M059J (cell line): ENCODE measurements around the gene OR2V2. TPM values are rescaled to one million over a fixed set of nuclear protein-coding genes. Genes with fewer than 3 reads are reported as not detected.
"Not testable (repeated sequence)": the region's sequence is repeated elsewhere in the genome, so short reads cannot be mapped to it uniquely, and the experiment has no call there.

Source experiments
- DNase-seq: peaks from one replicate; pipeline ENCODE4 v3.0.0-alpha.2; 2012; ENCODE audit warnings: low read depth
- total RNA-seq: library from RNA; depleted of rRNA; stranded (reverse); fragments of >200 nt; shearing (Covaris generic); gene quantifications from 2 replicates; pipeline ENCODE4 v1.2.3, GENCODE V29; 2014; rRNA removed

The OR2V2 gene, protein sequence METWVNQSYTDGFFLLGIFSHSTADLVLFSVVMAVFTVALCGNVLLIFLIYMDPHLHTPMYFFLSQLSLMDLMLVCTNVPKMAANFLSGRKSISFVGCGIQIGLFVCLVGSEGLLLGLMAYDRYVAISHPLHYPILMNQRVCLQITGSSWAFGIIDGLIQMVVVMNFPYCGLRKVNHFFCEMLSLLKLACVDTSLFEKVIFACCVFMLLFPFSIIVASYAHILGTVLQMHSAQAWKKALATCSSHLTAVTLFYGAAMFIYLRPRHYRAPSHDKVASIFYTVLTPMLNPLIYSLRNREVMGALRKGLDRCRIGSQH
- total RNA-seq: not detected in 2 replicates

DNA sequence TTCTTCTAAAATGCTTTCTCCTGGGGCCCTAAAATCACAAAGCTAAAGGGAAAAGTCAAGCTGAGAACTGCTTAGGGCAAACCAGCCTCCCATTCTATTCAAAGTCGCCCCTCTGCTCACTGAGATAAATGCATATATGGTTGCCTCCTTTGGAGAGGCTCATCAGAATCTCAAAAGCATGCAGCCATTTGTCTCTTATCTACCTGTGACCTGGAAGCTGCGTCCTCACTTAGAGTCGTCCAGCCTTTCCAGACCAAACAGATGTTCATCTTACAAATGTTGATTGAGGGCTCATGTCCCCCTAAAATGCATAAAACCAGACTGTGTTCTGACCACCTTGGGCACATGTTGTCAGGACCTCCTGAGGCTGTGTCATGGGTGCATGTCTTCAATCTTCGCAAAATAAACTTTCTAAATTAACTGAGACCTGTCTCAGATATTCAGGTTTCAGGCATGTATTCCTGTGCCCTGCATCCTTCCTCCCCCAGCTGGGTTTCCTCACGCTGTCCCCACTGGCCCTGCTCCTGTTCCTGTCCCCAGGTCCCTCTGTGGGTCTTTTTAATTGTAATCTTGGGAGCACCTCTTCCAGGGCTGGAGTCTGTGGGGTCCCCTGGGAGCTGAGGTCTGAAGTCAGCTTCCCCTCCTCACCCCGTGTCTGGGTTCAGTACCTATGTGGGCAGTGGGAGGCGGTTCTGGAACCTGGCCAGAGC is at the start of gene OR2V2:
Gene OR2V2 (plus strand): TSS at position 660 of the 710 bp plus-strand sequence. CDS start 7,357 bp downstream, outside the sequence.
- not testable (repeated sequence) for DNase-seq

DNA sequence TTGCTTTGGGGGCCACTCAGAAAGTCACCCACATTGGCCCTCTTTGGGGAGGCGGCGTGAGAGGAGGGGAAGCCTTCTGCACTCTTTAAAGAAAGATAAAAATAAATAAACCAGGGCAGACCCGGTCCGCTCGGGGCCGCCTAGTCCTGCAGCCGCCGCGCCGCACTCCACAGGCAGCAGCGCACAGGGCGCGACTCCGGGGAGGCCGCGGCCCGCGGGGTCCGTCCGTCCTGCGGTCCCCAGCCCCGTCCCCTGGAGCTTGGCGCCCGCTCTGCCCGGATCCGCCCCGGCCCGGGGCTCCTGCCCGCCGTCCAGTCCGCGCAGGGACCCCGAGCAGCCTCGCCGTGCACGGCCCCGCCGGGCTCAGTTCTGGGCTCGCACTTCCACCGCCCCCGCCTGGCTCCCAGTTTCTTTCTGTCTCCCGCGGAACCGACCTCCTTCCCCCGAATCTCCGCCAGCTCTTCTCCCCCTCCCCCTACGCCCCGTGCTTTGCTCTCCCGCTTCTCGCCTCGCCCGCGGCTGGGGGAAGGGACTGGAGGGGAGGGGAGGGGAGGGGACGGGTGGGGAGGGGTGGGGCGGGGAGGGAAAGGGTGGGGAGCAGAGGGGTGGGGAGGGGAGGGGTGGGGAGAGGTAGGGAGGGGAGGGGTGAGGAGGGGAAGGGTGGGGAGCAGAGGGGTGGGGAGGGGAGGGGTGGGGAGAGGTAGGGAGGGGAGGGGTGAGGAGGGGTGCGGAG is 49.5 kb upstream of the OR2V2 start:
- DNase-seq: not testable (repeated sequence)

DNA sequence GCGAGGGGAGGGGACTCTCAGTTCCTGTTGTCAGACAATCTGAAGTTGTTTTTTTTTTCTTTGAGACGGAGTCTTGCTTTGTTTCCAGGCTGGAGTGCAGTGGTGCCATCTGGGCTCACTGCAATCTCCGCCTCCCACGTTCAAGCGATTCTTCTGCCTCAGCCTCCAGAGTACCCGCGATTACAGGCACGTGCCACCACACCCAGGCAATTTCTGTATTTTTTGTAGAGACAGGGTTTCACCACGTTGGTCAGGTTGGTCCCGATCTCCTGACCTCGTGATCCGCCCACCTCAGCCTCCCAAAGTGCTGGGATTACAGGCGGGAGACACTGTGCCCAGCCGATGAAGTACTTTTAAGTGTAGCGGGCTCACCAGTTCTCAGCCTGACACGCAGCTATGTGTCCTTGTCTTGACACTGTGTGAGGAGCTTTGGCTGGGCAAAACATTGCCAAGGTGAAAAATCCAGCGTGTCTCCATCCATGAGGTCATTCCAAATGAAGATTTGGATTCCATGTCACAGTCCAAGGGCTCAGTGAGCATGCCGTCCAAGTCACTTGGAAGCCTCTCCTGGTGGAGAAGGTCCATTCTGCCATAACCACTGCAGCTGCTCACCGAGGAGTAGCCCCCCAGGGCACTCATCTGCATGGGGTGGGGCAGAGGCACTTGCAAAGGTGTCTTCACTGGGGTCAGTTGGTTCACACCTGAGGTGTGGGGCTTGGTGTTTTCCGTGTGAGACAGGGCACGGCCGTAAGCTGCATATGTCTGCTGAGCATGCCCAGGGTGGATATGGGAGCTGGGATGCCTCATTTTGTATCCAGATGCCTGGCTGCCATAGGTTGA is 48.4 kb upstream of the OR2V2 start:
- no peak for DNase-seq

DNA sequence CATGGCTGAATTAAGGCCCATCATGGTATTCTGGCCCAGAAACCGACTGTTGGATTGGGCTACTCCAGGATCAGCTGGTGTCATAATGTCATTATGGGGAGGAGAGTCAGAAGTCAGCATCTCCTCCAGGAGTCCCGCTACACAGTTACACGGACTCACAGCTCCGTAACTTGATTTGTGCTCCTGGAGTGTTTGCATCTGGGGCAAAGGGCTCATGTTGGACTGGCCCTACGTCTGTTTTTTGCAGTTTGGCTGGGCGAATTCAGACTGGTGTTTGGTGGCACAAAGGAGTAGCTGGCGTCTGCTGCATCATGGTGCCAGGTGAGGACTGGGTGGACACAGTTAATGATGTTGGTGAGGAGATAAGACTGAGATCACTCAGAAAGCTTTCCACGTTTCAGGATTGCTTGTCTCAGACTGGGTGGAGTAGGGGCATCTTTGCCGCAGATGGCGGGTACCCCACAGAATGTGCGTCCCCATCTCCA is 47.7 kb upstream of the OR2V2 start:
- no peak for DNase-seq

DNA sequence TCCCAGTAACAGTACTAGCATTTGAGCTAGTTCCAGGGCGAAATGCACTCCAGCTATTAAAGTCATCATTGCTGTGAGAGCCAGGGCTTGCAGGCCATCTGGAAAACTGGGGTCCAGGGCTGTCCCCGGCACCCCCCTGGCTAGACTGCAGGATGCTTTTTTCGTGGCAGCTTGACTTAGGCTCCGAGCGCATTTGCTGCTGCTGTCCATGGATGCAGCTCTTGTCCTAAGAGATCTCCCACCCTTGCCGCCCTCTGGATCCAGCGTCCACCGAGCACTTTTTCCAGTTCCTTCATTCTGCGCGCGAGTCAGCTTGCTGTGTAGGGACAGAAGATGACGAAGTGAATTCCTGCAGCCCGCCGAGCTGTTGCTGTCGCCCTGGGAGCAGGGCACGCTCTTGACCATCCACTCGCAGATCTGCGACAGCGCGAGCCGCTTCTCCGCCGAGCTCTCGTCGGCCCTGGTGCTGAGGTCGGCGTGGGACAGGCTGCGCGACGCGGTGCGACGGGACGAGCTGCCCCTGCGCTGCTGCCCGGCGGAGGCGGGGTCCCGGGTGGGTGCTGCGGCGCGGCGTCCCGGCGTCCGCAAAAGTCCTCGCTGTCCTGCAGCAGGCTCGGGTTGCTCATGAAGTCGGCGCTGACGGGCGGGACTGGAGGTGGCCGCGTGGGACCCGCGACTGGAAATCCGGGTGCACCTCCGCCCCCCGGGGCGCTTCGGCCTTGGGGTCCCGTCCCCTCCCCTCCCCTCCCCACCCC is 47.1 kb upstream of the OR2V2 start:
- DNase-seq: no peak

DNA sequence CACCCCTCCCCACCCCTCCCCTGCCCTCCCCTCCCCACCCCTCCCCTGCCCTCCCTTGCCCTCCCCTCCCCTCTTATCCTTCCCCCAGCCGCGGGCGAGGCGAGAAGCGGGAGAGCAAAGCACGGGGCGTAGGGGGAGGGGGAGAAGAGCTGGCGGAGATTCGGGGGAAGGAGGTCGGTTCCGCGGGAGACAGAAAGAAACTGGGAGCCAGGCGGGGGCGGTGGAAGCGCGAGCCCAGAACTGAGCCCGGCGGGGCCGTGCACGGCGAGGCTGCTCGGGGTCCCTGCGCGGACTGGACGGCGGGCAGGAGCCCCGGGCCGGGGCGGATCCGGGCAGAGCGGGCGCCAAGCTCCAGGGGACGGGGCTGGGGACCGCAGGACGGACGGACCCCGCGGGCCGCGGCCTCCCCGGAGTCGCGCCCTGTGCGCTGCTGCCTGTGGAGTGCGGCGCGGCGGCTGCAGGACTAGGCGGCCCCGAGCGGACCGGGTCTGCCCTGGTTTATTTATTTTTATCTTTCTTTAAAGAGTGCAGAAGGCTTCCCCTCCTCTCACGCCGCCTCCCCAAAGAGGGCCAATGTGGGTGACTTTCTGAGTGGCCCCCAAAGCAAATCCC is 46.2 kb upstream of the OR2V2 start:
- DNase-seq: not testable (repeated sequence)

DNA sequence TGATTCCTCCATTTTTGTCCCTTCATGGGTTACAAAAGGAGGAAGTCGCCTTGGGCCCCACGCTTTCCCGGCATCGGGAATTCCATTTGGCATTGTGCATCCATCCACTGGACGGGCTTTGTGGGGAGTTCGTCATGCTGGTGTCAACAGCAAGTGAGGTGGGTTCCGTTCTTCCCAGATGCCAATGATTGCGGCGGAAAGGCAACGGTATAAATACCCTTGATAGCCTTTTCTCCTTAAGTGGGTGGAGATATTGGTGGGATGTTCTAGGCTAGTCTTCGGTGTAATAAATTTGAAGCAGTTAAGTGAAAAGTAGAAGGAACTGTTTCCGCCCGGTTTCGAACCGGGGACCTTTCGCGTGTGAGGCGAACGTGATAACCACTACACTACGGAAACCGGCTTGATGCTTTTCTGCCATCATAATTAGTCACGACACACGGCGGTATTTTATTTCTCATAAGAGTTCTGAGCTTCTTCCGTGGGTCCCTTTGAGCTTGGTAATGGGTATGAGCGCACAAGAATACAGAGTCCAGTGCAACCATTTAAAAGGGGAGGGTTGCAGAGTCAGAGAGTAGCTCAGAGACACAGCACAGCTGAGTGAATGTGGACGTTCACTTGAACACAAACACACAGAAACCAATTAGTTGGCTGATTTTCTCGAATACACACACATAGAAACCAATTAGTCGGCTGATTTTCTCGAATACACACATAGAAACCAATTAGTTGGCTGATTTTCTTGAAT is 45.3 kb upstream of the OR2V2 start:
- DNase-seq: not testable (repeated sequence)

DNA sequence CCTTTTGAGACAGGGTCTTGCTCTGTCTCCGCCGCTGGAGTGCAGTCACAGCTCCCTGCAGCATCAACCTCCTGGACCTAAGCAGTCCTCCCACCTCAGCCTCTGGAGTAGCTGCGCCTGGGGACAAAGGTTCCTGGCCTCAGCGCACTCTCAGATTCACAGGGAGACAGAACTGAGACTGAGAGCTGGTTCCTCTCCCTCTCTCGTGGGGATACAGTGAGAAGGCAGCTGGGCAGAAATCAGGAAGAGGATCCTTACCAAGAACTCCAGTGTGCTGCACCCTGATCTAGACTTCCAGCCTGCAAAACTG is 43.2 kb upstream of the OR2V2 start:
- DNase-seq: not testable (repeated sequence)

DNA sequence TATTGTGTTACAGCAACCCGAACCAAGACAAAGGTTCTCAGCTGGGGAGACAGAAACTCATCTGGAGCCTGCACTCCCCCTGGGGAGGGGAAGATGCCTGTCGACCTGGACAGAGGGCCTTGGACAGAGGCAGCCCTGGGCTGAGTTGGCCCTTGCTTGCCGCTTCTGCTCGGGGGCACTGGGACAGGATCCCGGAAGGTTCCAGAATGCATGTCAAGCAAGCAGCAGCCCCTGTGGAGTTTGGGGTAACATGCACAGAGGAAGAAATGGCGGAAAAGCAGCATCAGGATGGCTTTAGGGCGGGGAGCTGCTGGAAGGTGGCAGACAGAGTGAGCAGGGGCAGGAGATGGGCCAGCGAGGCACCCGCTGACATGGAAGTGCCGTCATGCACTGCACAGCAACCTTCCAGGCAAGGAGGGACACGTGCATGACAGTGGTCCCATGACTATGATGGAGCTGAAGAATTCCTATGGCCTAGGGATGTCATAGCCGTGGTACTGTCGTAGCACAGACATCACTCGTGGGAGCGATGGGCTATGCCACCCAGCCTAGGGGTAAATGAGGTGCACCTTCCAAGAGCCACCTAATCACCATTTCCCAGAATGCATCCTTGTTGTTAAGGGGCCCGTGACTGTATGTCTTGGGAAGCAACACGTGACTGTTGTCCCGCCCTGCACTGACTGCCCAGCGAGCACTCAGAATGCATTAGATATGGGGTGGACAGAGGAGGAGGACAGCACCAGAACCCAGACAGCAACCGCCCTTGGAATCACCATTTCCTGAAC is 42.6 kb upstream of the OR2V2 start:
- not testable (repeated sequence) for DNase-seq

DNA sequence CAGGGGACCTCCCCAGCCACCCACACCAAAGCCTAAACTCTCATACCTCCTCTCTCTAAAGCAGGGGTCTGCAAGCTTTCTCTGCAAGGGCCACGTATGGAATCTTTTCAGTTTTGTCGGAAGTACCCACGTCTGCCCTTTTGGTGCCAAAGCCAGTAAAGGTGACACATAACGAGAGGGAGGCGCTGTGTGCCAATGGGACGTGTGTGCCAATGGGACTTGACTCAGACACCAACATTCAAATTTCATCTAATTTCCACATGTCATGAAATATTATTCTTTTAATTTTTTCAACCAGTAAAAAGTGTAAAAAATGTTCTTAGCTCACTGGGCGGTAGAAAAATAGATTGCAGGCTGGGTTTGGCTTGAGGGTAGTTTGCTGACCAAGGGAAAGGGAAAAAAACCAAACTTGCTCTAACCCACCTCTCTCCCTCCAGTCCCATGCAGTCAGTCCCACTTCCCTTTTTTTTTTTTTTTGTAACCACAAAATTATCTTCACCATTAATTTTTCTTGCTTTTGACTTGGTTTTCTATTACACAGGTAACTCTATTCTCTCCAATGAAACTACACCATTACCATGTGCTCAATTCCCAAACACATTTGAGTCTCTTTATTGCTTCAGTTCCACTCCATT is 41.9 kb upstream of the OR2V2 start:
- DNase-seq: no peak

DNA sequence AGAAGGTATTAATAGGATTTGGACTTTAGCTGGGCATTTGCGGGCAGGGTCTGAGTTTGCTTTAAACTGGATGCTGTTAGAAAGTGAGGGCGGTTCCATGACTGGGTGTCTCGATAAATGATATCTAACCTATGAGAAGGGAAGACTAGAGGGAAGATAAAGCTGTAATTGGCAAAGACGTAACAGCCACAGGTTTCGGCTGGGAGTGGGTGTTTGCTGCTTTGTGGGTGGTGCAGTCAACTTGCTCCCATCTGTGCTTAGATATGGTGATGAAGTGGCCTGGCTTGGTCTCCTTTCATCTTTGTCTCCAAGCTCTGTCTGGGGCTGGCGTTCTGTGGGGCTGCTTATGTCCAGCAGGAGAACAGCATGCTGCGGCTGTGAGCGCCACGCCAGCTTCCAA is 39.7 kb upstream of the OR2V2 start:
- no peak for DNase-seq

DNA sequence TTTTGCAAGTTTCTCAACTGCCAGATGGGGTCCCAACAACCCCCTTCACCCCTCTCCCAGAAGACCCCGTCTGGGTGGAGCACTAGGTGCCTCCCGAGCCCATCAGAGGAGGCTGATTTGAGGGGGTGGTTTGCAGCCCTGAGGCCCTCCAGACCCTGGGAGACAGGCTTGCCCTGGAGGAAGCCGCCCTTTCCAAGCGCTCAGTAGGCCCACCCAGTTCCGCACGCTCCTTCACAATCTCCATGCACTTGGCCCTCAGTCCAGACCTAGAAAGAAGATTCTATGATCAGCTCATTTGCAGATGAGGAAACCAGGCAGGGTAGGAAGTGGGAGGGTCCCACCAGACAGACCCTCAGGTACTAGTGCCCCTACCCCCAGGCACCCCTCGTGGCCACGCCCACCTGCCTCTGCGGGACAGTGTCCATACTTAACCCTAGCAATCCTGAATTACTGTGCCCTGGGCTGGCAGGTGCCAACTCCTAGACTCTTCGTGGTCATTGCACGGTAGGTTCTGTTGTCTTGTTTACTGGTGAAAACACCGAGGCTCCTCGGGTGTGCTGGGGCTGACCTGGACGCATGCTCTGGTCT is 38.7 kb upstream of the OR2V2 start:
- no peak for DNase-seq

DNA sequence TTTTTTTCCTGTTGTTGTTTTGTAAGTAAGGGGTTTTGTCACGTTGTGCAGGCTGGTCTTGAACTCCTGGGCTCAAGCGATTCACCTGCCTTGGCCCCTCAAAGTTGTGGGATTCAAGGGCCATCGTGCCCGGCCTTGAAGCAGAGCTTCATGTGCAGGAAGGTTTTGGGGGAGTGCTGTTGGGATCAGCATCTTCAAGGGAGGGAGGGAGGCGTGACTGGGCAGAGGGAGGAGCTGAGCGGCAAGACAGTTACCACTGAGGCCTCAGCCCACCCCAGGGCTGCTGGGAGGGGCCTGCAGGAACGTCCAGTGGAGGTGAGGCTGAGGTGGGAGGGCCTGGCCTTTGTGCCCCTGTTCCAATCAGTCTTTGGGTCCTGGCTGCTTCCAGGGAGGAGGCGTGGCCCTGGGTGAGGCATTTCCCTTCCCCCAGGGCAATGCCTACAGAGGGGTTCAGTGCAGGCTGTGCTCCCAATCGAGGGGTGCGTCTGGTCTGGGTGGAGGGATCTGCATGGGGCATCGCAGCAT is 37.8 kb upstream of the OR2V2 start:
- DNase-seq: no peak

DNA sequence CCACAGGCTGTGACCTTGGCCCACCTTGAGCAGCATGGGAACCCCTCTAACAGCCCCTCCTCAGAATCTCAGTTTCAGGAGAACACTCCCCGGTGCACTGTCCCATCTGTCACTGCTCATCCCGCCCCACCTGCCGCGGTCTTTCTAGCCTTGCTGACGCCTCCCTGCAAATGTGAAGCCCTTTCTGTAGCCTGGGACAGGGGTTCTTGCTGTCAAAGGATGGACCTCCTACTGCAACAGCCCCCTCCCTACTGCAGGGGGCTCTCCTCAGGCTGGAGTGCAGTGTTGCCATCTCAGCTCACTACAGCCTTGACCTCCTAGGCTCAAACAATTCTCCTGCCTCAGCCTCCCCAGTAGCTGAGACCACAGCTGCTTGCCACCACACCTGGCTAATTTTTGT is 36.4 kb upstream of the OR2V2 start:
- no peak for DNase-seq

DNA sequence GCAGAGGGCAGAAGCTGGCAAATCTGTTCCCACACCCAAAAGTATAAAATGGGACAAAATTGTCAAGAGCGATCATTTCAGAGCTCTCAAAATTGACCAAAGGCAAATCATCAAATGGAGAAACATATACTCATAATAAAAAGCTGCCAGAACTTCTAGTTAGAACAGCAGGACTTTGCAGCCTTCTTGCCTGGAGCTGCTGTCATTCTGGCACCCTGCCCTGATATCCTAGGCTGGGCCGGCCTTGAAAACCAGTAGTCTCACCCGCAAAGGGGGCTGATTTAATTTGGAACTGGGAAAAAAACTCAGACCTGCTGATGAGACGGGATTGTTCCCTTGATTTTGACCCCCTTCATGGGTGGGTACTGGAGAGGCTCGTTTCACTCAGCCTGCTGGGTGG is 34.9 kb upstream of the OR2V2 start:
- DNase-seq: no peak

DNA sequence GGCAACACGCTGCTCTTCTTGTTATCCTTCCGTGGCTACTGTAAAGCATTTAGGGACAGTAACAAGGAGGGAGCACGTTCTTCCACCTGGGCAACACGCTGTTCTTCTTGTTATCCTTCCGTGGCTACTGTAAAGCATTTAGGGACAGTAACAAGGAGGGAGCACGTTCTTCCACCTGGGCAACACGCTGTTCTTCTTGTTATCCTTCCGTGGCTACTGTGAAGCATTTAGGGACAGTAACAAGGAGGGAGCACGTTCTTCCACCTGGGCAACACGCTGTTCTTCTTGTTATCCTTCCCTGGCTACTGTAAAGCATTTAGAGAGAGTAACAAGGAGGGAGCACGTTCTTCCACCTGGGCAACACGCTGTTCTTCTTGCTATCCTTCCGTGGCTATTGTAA is 33.8 kb upstream of the OR2V2 start:
- not testable (repeated sequence) for DNase-seq

DNA sequence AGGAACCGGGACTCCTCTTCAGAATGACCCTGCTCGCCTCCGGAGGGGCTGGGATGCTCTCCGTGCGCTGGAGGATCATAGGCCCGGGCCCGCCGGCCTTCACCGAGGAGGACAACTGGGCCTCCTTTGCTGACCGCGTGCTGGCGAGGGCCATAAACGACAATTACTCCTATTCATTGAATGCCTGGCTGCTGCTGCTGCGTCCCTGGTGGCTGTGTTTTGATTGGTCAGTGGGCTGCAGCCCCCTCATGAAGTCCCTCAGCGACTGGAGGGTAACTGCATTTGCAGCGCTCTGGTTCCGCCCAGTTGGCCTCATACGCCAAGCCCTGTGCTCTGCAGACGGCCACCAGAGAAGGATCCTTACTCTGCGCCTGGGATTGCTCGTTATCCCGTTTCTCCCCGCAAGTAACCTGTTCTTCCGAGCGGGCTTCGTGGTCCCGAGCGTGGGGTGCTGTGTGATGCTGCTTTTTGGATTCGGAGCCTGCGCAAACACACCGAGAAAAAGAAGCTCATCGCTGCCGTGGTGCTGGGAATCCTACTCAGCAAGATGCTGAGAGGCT is 33.0 kb upstream of the OR2V2 start:
- no peak for DNase-seq
